ENCODE results near the gene LPIN2.
"Not testable (repeated sequence)": the region's sequence is repeated elsewhere in the genome, so short reads cannot be mapped to it uniquely, and the experiment has no call there.

The LPIN2 gene

GRCh38 chr18:3041843-3042242, 28.9 kb upstream of the LPIN2 start:
- no peak for DNase-seq

- no peak for DNase-seq
These were observed 27.9 kb upstream of the LPIN2 start for GRCh38 chr18:3040881-3041280.

DNA sequence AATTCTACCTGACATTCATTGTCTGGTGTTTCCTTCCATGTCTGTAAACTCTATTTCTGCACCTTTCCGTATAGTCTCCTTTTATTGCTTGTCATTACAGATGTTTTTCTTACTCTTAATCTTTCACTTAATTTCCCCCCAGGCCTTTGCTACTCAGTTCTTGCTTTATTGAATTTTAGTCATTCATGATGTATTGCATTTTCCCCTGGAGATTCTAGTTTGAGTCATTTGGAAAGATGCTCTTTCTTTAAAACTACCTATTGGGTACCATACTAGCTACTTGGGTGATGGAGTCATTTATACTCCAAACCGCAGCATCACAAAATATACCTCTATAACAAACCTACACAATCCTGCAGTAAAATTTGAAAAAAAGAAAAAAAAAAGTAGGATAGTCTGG, 27.2 kb upstream of the LPIN2 start:
- DNase-seq: no peak

DNA sequence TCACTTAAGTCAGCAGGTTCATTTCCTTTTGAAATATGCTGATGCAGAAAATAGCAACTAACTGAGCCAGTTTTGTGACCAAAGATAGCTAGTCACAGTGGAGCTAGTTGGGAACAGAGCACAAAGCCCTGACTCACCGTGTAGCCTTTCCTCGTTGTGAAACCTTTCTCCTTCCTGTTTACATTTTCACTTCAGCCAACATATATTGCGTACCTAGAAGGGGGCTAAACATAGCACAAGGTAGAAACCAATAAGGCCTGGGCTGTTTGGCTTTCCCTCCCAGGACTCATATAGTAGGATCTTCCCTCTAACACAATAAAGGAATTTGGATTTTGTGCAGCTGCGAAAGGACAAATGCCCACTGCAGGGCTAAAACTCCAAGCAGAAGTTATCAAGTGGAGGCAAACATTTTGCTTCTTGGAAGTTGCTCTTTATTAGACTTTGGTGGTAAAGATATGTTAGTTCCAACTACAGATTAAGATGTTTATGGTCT, 24.5 kb upstream of the LPIN2 start:
- peak; percentile 16 for DNase-seq

- DNase-seq: no peak
These were observed 23.2 kb upstream of the LPIN2 start for GRCh38 chr18:3036108-3036507.

DNA sequence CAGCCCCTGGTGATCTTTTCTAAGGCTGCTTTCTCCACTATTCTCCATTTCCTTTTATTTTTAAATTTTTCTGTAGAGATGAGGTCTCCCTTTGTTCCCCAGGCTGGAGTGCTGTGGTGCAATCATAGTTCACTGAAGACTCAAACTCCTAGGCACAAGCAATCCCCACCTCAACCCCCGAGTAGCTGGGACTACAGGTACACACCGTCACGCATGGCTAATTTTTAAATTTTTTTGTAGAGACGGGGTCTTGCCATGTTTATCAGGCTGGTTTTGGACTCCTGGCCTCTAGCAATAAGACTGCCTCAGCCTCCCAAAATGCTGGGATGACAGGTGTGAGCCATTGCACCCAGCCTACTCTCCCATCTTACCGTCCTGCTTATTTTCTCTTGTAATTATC, 22.7 kb upstream of the LPIN2 start:
- DNase-seq: no peak

DNA sequence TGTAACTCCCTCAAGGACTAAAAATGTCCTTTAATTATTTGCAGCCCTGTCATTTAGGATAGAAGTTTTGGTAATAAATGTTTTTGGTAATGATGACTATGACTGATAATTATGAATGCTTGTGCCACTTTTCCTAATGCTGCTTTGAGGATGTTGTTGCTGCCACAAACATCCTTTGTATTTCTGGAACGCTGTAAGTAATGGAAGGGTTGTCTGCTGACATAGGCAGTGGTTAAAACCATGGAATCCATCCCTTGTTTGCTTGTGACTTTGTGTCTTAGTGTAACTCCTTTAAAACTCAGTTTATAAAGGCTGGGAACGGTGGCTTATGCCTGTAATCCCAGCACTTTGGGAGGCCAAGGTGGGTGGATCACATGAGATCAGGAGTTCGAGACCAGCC, 19.8 kb upstream of the LPIN2 start:
- DNase-seq: no peak

- DNase-seq: peak; percentile 39
These were observed 16.4 kb upstream of the LPIN2 start for GRCh38 chr18:3029215-3029952.

DNA sequence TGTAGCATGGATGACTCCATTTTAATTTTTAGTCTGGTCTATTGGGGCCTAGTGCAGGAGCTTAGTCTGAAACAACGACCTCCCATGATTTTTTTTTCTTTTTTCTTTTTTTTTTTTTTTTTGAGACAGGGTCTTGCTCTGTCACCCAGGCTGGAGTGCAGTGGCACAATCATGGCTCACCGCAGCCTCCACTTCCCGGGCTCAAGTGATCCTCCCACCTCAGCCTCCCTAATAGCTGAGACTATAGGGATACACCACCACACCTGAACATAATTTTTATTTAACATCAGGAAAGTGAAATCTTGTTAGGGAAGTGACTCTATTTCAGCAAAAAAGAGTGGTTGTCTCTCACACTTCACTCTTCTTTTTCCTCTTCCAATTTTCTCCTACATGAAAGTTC, 15.2 kb upstream of the LPIN2 start:
- DNase-seq: not testable (repeated sequence)

DNA sequence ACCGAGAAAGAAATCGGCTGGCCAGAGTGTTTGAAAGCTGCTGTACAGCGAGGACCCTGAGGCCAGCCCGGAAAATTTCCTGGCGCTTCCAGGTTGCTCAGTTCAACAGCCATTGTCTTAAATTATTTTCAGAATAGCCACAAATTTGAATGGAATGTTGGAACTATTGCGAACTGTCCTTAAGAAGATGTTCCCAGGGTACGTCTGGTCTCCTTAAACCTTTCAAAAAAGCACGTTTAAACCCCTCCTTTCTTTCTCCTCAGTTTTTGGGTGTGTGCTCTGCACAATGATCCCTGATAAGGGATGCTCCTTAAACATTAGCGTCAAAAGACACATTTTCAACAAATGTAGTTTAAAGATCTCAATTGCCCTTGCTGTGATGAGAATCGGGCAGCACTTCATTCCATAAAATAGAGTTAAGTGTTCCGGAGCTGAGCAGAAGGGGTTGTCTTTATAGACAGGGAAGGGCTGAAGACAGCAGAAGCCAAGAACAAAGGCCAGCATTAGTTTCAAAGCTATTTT, 14.5 kb upstream of the LPIN2 start:
- DNase-seq: no peak

DNA sequence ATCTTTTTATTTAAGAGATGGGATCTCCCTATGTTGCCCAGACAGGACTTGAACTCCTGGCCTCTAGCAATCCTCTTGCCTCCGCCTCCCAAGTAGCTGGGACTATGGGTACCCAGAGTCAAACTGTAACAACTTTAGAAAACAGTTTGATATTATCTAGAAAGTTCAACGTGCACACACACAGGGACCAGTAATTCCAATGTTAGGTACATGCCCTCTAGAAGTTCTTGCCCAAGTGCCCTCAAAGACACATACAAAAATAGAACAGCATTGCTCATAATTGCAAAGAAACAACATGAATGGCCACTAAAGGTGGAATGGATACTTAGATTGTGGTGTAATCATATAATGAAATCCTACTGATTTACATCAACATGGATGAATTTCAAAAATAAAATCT, 12.6 kb upstream of the LPIN2 start:
- DNase-seq: no peak

DNA sequence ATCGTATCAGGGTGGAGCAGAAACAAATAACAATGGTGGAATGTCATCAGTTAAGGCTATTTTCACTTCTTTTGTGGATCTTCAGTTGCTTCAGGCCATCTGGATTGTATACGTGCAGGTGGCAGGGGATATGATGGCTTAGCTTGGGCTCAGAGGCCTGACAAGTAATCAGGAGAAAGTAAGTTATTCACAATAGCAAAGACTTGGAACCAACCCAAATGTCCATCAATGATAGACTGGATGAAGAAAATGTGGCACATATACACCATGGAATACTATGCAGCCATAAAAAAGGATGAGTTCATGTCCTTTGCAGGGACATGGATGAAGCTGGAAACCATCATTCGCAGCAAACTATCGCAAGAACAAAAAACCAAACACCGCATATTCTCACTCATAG, 10.7 kb upstream of the LPIN2 start:
- not testable (repeated sequence) for DNase-seq

DNA sequence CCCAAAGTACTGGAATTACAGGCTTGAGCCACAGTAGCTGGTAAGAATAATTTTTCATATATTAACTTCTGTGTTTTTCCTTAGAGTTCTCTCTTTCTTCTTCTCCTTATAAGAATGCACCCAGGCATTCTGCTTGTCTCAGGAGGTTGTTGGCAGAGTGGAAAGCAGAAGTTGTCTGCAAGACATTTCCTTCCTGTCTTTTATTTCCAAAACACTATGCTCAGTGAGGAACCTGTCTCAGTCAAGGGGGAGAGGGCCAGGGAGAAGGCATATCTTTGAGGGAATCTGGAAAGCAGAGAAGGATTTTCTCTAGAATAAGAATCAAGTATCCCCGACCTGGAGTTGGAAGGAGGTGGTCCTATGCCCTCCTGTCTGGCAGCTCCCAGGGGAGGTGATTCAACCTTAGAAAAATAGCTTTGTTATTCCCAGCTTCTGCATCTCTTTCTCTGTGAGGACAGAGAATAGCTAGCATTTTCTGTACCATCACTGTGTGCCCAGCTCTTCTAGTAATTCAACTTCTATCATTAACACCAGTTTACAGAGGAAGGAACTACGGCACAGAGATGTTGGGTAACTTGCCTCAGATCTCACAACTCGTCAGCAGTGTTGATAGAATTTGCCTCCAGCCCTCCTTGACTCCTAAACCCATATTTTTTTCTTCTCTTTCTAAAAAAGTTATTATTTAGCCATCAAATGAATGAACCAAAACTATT, 3.8 kb upstream of the LPIN2 start:
- DNase-seq: no peak

GRCh38 chr18:3015851-3016250, 2.9 kb upstream of the LPIN2 start:
- no peak for DNase-seq

GRCh38 chr18:3015204-3015592, 2.3 kb upstream of the LPIN2 start:
- peak; percentile 59 for DNase-seq

- no peak for DNase-seq
These were observed 1.7 kb upstream of the LPIN2 start for GRCh38 chr18:3014503-3015203.

DNA sequence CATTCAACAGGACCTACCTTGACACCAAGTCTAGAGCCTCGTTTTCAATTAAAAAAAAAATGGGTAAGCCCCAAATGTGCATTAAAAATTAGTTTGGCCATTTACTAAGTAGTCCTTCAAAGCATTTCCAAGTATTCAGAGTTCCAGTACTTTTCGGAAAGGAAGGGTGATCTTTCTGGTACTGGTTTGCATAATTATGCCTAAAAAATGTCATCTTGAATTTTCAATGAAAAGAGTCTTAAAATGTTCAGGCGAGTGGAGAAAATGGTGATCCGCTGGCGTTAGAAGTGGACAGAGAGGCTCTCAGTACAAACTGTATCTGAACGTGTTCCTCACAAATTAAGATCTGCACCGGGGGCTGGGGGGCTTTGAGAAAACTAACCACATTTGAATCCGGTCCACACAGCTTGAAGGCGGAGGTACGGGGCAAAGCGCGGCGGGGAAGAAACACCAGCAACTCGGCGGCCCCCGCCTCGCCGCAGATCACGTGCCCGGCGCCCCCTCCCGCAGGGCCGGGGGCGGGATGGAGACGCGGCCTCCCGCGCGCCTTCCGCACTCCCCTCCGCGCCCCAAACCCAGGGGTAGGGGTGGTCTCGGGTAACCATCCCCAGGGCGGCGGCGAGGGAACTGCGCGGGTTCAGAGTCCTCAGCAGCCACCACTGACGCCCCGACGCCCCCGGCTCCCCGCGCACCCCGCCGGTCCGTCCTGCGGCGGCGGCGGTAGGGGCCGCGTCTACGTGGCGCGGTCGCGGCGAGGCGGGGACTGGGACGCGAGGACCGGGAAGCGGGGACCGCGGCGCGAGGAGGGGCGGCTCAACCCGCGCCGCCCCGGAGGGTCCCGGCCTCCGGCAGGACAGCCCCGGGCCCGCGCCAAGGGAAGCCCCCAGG, 564 bp downstream of the LPIN2 start:
- DNase-seq: no peak

- DNase-seq: no peak
These were observed 2.9 kb downstream of the LPIN2 start for GRCh38 chr18:3010086-3010485.

GRCh38 chr18:3008541-3008940, 4.4 kb downstream of the LPIN2 start:
- DNase-seq: peak; percentile 56

DNA sequence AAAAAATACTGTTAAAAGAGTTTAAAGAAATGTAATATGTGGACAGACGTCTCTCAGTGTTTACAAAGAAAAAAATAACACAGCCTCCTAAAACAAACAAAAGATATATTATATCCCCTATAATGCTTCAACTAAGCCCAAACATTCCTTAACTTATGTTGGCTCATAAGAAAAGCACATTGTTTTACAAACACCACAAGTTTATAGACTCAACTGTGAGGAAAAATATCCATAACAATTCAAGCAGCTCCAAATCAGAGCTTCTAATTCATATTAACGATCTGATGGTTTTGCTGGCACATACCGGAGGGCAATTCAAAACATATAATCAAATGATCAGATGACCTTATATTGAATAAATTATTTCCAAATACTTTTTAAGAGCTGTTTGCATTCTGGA, 5.5 kb downstream of the LPIN2 start:
- DNase-seq: no peak

DNA sequence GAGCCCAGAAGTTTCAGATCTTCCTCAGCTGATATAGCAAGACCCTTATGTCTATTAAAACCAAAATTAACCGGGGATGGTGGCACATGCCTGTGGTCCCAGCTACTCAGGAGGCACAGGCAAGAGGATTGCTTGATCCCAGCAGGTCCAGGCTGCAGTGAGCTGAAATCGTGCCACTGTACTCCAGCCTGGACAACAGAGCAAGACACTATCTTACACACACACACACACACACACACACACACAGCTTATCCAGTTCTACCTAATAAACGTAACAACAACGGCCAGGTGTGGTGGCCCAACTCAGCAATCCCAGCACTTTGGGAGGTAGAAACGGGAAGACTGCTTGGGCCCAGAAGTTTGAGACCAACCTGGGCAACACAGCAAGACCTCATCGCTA, 7.5 kb downstream of the LPIN2 start:
- no peak for DNase-seq

DNA sequence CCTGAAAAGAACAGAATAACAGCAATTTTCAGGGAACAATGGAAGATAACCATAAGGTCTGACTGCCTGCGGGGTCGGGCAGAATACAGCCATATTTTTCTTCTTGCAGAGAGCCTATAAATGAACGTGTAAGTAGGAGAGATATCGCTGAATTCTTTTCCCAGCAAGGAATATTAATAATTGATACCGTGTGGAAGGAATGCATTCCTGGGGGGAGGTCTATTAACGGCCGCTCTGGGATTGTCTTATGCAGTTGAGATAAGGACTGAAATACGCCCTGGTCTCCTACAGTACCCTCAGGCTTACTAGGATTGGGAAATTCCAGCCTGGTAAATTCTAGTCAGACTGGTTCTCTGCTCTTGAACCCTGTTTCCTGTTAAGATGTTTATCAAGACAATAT, 9.2 kb downstream of the LPIN2 start:
- DNase-seq: not testable (repeated sequence)

DNA sequence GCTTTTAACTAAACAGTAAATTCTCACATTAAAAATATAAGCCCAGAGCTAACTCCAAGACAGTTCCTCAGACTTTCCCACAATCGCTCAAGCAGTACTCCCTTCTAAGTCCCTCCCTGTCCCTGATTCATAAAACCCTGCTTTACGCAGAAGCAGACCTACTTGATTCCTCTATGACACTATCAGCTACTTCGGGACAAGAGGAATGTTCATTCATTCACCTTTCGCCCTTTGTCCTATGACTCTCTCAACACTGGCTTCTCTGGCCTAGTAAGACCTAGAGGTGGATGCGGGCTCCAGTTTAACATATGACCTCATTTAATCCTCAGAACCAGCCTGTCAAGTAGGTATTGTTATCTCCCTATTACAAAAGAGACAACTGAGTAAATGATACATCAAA, 10.2 kb downstream of the LPIN2 start:
- no peak for DNase-seq

Measured in fibroblast of upper back skin (primary cell).